Neuronal stem cell (in vitro differentiated cells): ENCODE measurements around the gene FLAD1.

ENCODE experiments used
- DNase-seq: peaks from one replicate; pipeline ENCODE4 v3.0.0-alpha.2; 2013; ENCODE audit warnings: low spot score
- H2AFZ ChIP-seq: one replicate; pipeline ENCODE4 v1.6.1; 2013; ENCODE audit warnings: mild to moderate bottlenecking, low read length, inconsistent platforms
- H2AK5ac ChIP-seq: 2 replicates; pipeline ENCODE4 v1.6.1; 2013; ENCODE audit warnings: low read depth, mild to moderate bottlenecking, inconsistent platforms, low read length, moderate library complexity, mixed read lengths
- H2BK120ac ChIP-seq: 2 replicates; pipeline ENCODE4 v1.6.1; 2013; ENCODE audit warnings: low read depth, mild to moderate bottlenecking, inconsistent platforms, low read length, moderate library complexity, mixed read lengths
- H2BK12ac ChIP-seq: one replicate; pipeline ENCODE4 v1.6.1; 2013; ENCODE audit warnings: low read length, inconsistent platforms
- H2BK15ac ChIP-seq: 2 replicates; pipeline ENCODE4 v1.6.1; 2013; ENCODE audit warnings: mild to moderate bottlenecking, low read length, inconsistent platforms, mixed read lengths
- H2BK5ac ChIP-seq: one replicate; pipeline ENCODE4 v1.6.1; 2013; ENCODE audit warnings: inconsistent platforms, mild to moderate bottlenecking, low read length, moderate library complexity
- H3K14ac ChIP-seq: one replicate; pipeline ENCODE4 v1.6.1; 2013; ENCODE audit warnings: low read length, inconsistent platforms
- H3K18ac ChIP-seq: 2 replicates; pipeline ENCODE4 v1.6.1; 2013; ENCODE audit warnings: low read length, inconsistent platforms
- H3K23ac ChIP-seq: 2 replicates; pipeline ENCODE4 v1.6.1; 2013; ENCODE audit warnings: low read depth, mild to moderate bottlenecking, mixed read lengths, low read length, inconsistent platforms; ENCODE audit not compliant: poor library complexity
- H3K27ac ChIP-seq: replicated peaks from 3 replicates; pipeline ENCODE4 v1.5.1; 2013; ENCODE audit warnings: low read length, inconsistent platforms
- H3K27me3 ChIP-seq, 3 experiments: 2 replicates each; pipeline ENCODE4 v1.6.1; 2013; ENCODE audit warnings: low read length in 3 of 3, mild to moderate bottlenecking in 2 of 3, inconsistent platforms in 1 of 3, low read depth in 1 of 3, mixed read lengths in 1 of 3, moderate library complexity in 1 of 3; ENCODE audit not compliant: control insufficient read depth in 3 of 3, insufficient read depth in 3 of 3
- H3K36me3 ChIP-seq, 2 donors: replicated peaks in 1 of 2; 2 replicates each; pipeline ENCODE4 v1.6.1; 2013; ENCODE audit warnings: low read length in 2 of 2; ENCODE audit not compliant: control insufficient read depth in 2 of 2, insufficient read depth in 2 of 2
- H3K4ac ChIP-seq: 2 replicates; pipeline ENCODE4 v1.6.1; 2013; ENCODE audit warnings: inconsistent platforms, mild to moderate bottlenecking, low read length, moderate library complexity
- H3K4me1 ChIP-seq, 2 donors: 1 replicate in 1 of 2; 2 replicates in 1 of 2; pipeline ENCODE4 v1.6.1; 2013; ENCODE audit warnings: low read length in 2 of 2, low read depth in 1 of 2; ENCODE audit not compliant: control insufficient read depth in 2 of 2, insufficient read depth in 1 of 2
- H3K4me2 ChIP-seq: one replicate; pipeline ENCODE4 v1.6.1; 2013; ENCODE audit warnings: mild to moderate bottlenecking, low read length, inconsistent platforms; ENCODE audit not compliant: insufficient read depth, poor library complexity, severe bottlenecking
- H3K4me3 ChIP-seq, 2 donors: 2 replicates each; pipeline ENCODE4 v1.5.1; 2013; ENCODE audit warnings: low read length in 2 of 2, mild to moderate bottlenecking in 2 of 2, inconsistent platforms in 1 of 2, moderate library complexity in 1 of 2
- H3K79me1 ChIP-seq: one replicate; pipeline ENCODE4 v1.6.1; 2013; ENCODE audit warnings: low read depth, mild to moderate bottlenecking, inconsistent platforms, low read length, moderate library complexity
- H3K9ac ChIP-seq: one replicate; pipeline ENCODE4 v1.6.1; 2013; ENCODE audit warnings: mild to moderate bottlenecking, low read depth, low read length, inconsistent platforms; ENCODE audit not compliant: poor library complexity
- H3K9me3 ChIP-seq, 2 donors: replicated peaks in 1 of 2; 2 replicates each; pipeline versions ENCODE3 to v1.6.1; 2013; ENCODE audit warnings: low read length in 2 of 2, mild to moderate bottlenecking in 2 of 2, inconsistent platforms in 1 of 2, low read depth in 1 of 2, mixed read lengths in 1 of 2, moderate library complexity in 1 of 2; ENCODE audit not compliant: control insufficient read depth in 2 of 2, insufficient read depth in 1 of 2
- H4K8ac ChIP-seq: one replicate; pipeline ENCODE4 v1.6.1; 2013; ENCODE audit warnings: low read depth, mild to moderate bottlenecking, inconsistent platforms, low read length, moderate library complexity
- H4K91ac ChIP-seq: one replicate; pipeline ENCODE4 v1.6.1; 2013; ENCODE audit warnings: low read length, low read depth, mild to moderate bottlenecking, inconsistent platforms; ENCODE audit not compliant: poor library complexity
- WGBS, 2 donors: extraction: QIAGEN DNeasy Blood & Tissue Kit; methylation state at CpG; one replicate each; pipeline ENCODE4 v1.1.7; 2013; ENCODE audit warnings: missing lambda C conversion rate in 2 of 2, mixed read lengths in 1 of 2; ENCODE audit not compliant: insufficient read length in 2 of 2, insufficient replicate concordance in 1 of 2; ENCODE audit errors: extremely low coverage in 2 of 2; 5-methylcytosine and 5-hydroxymethylcytosine counted together

FLAD1 gene

GRCh38 chr1:154959426-154959780, 23.7 kb upstream of the FLAD1 start:
- no peak overlapping the region for H3K23ac ChIP-seq
- H2BK12ac ChIP-seq = no peak overlapping the region
- no peak overlapping the region for H2BK5ac ChIP-seq
- no CpG with 5 or more reads among the region's 7 CpGs for WGBS, 2 donors
- H3K4me3 ChIP-seq = no peak overlapping the region
- H3K27me3 ChIP-seq = no peaks in the 10 kb centered on the region
- no peak overlapping the region for H3K27ac ChIP-seq
- H3K9ac ChIP-seq = no peak overlapping the region
- no peak overlapping the region for H2BK15ac ChIP-seq
- H4K91ac ChIP-seq = no peak overlapping the region
- H3K14ac ChIP-seq = no peak overlapping the region
- no peak for DNase-seq
- no peak overlapping the region for H2BK120ac ChIP-seq
- no peak overlapping the region for H2AFZ ChIP-seq
- H3K36me3 ChIP-seq = peaks cover 19 to 54% of the 10 kb centered on the region in 2 donors
- no peak overlapping the region for H4K8ac ChIP-seq
- H3K9me3 ChIP-seq = no peaks in the 10 kb centered on the region
- peaks cover 21 to 30% of the 10 kb centered on the region in 2 donors for H3K4me1 ChIP-seq
- H2AK5ac ChIP-seq = no peak overlapping the region
- no peak overlapping the region for H3K4me2 ChIP-seq
- H3K18ac ChIP-seq = no peak overlapping the region
- H3K4ac ChIP-seq = no peak overlapping the region
- H3K79me1 ChIP-seq = peaks cover 7% of the 10 kb centered on the region

GRCh38 chr1:154960446-154961136, 22.6 kb upstream of the FLAD1 start:
- Histone ChIP-seq H3K14ac (no peak overlapping the region), H4K91ac (no peak overlapping the region), H2AK5ac (no peak overlapping the region), H3K27me3 (no peaks in the 10 kb centered on the region), H3K4me3 (peak overlapping the region; percentile 89 to 99), H3K79me1 (peaks cover 7% of the 10 kb centered on the region), H2BK15ac (no peak overlapping the region), H2AFZ (no peak overlapping the region), H3K36me3 (peaks cover 27 to 65% of the 10 kb centered on the region in 2 donors), H2BK120ac (no peak overlapping the region), H3K4me2 (peak overlapping the region; percentile 50), H3K27ac (peak overlapping the region; percentile 13), H4K8ac (no peak overlapping the region), H3K9ac (peak overlapping the region; percentile 39), H3K4ac (no peak overlapping the region), H3K18ac (no peak overlapping the region), H2BK12ac (no peak overlapping the region), H3K4me1 (peaks cover 16 to 23% of the 10 kb centered on the region in 2 donors), H3K23ac (no peak overlapping the region), H3K9me3 (no peaks in the 10 kb centered on the region), H2BK5ac (no peak overlapping the region)
- no CpG with 5 or more reads among the region's 10 CpGs for WGBS, 2 donors
- no peak for DNase-seq

- Histone ChIP-seq H3K27ac (peak within 1 kb of the TSS; percentile 98), H3K4me3 (peak within 1 kb of the TSS; percentile 89 to 99), H3K23ac (peak within 1 kb of the TSS; percentile 96), H4K8ac (no peak within 1 kb of the TSS), H3K9me3 (no peaks in the 10 kb centered on the region), H3K14ac (peak within 1 kb of the TSS; percentile 75), H3K4ac (peak within 1 kb of the TSS; percentile 39), H2AFZ (peak within 1 kb of the TSS; percentile 95), H3K27me3 (no peaks in the 10 kb centered on the region), H3K4me2 (peak within 1 kb of the TSS; percentile 60), H2BK120ac (no peak within 1 kb of the TSS), H3K79me1 (peaks cover 7% of the 10 kb centered on the region), H3K18ac (peak within 1 kb of the TSS; percentile 100), H2BK12ac (no peak within 1 kb of the TSS), H3K4me1 (peaks cover 13 to 19% of the 10 kb centered on the region in 2 donors), H3K36me3 (peaks cover 33 to 74% of the 10 kb centered on the region in 2 donors), H3K9ac (peak within 1 kb of the TSS; percentile 99), H2BK15ac (peak within 1 kb of the TSS; percentile 97), H2BK5ac (peak within 1 kb of the TSS; percentile 94), H4K91ac (no peak within 1 kb of the TSS), H2AK5ac (no peak within 1 kb of the TSS)
- peak; percentile 79 for DNase-seq
- no CpG with 5 or more reads among the region's 93 CpGs for WGBS, 2 donors
These were observed 21.7 kb upstream of the FLAD1 start, which contains the start of gene PYGO2 for GRCh38 chr1:154961207-154962155. Gene PYGO2 (minus strand): TSS chr1:154961782. CDS start chr1:154961576, 206 bp downstream.
